MG63 (cell line): ENCODE measurements around the gene AIMP2. TPM values are rescaled to one million over a fixed set of nuclear protein-coding genes. Genes with fewer than 3 reads are reported as not detected.
"Not testable (repeated sequence)": the region's sequence is repeated elsewhere in the genome, so short reads cannot be mapped to it uniquely, and the experiment has no call there.

Experiments used
- DNase-seq: peaks from one replicate; pipeline ENCODE4 v3.0.0-alpha.2; 2020
- H3K27me3 ChIP-seq: fragments of 250-450 bp; sonication (Bioruptor Pico); 2 replicates; pipeline ENCODE4 v1.5.1; 2020; ENCODE audit warnings: mild to moderate bottlenecking, moderate library complexity
- H3K36me3 ChIP-seq: fragments of 250-450 bp; sonication (Bioruptor Pico); 2 replicates; pipeline ENCODE4 v1.5.1; 2020; ENCODE audit warnings: mild to moderate bottlenecking, moderate library complexity
- H3K4me3 ChIP-seq: fragments of 250-450 bp; sonication (Bioruptor Pico); 2 replicates; pipeline ENCODE4 v1.5.1; 2020; ENCODE audit warnings: mild to moderate bottlenecking, moderate library complexity
- H3K9me3 ChIP-seq: fragments of 250-450 bp; sonication (Bioruptor Pico); 2 replicates; pipeline ENCODE4 v1.5.1; 2020; ENCODE audit warnings: mild to moderate bottlenecking, moderate library complexity
- total RNA-seq: library from RNA; depleted of rRNA; stranded (reverse); fragments of >200 nt; shearing (Covaris generic); gene quantifications from 2 replicates; pipeline ENCODE4 v1.2.3, GENCODE V29; 2014; ENCODE audit warnings: low replicate concordance

The AIMP2 gene
- total RNA-seq, 1 experiment from 2014 or later: 88.9 TPM

GRCh38 chr7:6020371-6021286, 11.6 kb downstream of the AIMP2 start:
- no peak for DNase-seq
- no peaks in the 10 kb centered on the region for H3K27me3 ChIP-seq
- peaks cover 87% of the 10 kb centered on the region for H3K36me3 ChIP-seq
- no peak overlapping the region for H3K4me3 ChIP-seq
- no peaks in the 10 kb centered on the region for H3K9me3 ChIP-seq

DNA sequence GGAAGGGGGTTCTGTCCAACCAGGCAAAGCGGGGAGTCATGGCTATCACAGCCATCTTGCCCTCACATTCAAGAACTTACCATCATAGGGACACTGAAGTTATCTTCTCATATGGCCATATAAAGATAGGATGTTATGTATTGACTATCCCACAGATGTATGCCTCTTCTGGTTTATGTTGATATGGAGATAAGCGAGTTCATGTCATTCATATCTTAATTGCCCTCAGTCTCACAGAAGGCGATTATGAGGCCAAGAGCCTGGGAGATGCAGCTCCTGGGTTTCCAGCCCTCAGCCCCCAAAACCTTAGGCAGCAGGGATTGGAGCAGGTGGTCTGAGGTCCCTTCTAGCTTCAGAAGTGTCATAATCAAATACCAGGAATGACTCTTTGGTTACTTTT, 13.6 kb downstream of the AIMP2 start:
- no peaks in the 10 kb centered on the region for H3K27me3 ChIP-seq
- no peak overlapping the region for H3K4me3 ChIP-seq
- H3K36me3 ChIP-seq: peaks cover 81% of the 10 kb centered on the region
- DNase-seq: no peak
- H3K9me3 ChIP-seq: no peaks in the 10 kb centered on the region

DNA sequence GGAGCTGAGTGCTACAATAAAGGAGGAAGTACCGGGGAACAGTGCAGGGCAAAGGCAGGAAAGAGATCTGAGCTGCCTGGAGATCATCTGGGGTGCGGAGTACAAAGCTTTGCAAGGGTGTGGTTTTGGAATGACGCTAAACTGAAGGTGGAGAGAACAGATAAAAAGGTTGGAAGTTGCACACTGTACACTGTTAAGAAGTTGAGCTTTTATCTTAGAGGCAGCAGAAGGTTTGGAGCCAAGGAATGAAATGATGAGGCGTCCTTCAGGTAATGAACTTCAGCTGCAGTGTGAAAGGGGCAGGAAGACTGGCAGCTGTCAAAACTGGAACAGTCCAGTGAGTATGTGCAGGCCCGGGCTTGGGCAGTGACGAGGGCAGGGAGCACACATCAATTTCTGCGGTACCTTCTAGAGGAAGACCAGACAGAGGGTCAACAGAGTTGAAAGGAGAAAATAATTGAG, 14.9 kb downstream of the AIMP2 start:
- peaks cover 76% of the 10 kb centered on the region for H3K36me3 ChIP-seq
- no peak for DNase-seq

GRCh38 chr7:6026011-6026819, 17.1 kb downstream of the AIMP2 start:
- Histone ChIP-seq H3K4me3 (no peak overlapping the region), H3K36me3 (peaks cover 62% of the 10 kb centered on the region), H3K27me3 (no peaks in the 10 kb centered on the region), H3K9me3 (no peaks in the 10 kb centered on the region)
- peak; percentile 58 for DNase-seq

More for the DNA sequence above, 14.9 kb downstream of the AIMP2 start:
- no peak overlapping the region for H3K4me3 ChIP-seq
- no peaks in the 10 kb centered on the region for H3K27me3 ChIP-seq
- no peaks in the 10 kb centered on the region for H3K9me3 ChIP-seq

- DNase-seq: no peak
- H3K27me3 ChIP-seq: no peaks in the 10 kb centered on the region
- H3K4me3 ChIP-seq: no peak overlapping the region
- no peaks in the 10 kb centered on the region for H3K9me3 ChIP-seq
- peaks cover 58% of the 10 kb centered on the region for H3K36me3 ChIP-seq
Measured at GRCh38 chr7:6026820-6027311, 17.8 kb downstream of the AIMP2 start.

GRCh38 chr7:6027806-6028365, 18.8 kb downstream of the AIMP2 start:
- peaks cover 52% of the 10 kb centered on the region for H3K36me3 ChIP-seq
- H3K4me3 ChIP-seq: no peak overlapping the region
- DNase-seq: no peak
- H3K27me3 ChIP-seq: no peaks in the 10 kb centered on the region
- no peaks in the 10 kb centered on the region for H3K9me3 ChIP-seq

- no peaks in the 10 kb centered on the region for H3K27me3 ChIP-seq
- H3K4me3 ChIP-seq: no peak overlapping the region
- H3K36me3 ChIP-seq: peaks cover 47% of the 10 kb centered on the region
- DNase-seq: no peak
- H3K9me3 ChIP-seq: no peaks in the 10 kb centered on the region
Measured at GRCh38 chr7:6028563-6028962, 19.5 kb downstream of the AIMP2 start.

DNA sequence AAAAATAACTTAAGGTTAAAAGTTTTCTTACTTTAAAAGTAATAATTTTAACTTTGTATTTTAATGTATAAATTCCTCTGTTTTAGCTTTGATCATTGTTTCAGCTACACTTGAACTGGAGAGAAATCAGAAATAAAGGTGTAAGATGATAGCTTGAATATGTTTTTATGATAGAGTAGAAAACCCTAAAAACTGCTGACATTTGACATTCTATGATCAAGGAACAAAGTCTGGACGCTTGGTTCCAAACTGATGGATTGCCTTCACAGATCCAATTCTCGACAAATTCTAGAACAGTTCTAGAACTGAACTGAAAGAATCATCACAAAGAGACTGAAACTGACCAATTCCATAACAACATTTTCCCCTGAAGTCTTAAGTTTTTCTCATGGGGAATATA, 21.9 kb downstream of the AIMP2 start, which contains the start of gene ANKRD61:
ANKRD61 (plus strand) TSS at position 389 of the 400 bp plus-strand sequence; CDS start at position 389, 0 bp downstream.
- H3K36me3 ChIP-seq: peaks cover 48% of the 10 kb centered on the region
- no peak for DNase-seq
- no peak within 1 kb of the TSS for H3K4me3 ChIP-seq
- H3K9me3 ChIP-seq: no peaks in the 10 kb centered on the region
- no peaks in the 10 kb centered on the region for H3K27me3 ChIP-seq

DNA sequence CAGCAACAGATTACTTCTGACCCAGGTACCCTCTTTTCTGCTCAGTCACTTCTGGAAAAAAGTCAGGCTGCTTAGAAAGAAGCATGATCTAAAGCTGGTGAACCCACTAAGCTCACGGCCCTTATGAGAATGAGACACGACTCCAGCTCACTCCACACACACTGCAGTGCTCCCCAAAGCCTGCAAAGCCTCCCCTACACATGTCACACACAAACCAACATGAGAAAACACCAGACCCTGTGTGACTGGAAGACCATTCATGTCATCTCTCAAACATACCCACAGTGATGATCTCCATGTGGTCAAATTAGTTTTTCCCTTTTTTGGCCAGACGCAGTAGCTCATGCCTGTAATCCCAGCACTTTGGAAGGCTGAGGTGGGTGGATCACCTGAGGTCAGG, 22.5 kb downstream of the AIMP2 start:
- Histone ChIP-seq H3K36me3 (peaks cover 48% of the 10 kb centered on the region), H3K4me3 (no peak overlapping the region), H3K9me3 (no peaks in the 10 kb centered on the region), H3K27me3 (no peaks in the 10 kb centered on the region)
- no peak for DNase-seq

DNA sequence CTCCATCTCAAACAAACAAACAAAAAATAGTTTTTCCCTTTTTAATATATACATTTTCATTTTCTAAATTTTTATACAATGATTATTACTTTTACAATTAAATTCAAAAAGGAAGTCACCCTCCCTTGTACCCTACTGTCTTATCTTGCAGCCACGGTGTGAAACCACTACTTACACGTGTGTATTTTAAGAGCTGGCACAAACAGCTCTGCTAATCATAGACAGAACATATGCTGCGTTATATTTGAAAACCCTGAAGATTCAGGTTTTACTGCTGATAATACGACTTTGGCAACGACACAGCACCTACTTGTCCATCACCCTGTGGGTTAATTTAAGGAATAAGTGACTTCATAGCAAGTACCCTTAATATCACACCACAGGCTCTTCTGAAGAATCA, 23.1 kb downstream of the AIMP2 start:
- DNase-seq: no peak
- no peak overlapping the region for H3K4me3 ChIP-seq
- H3K9me3 ChIP-seq: no peaks in the 10 kb centered on the region
- peaks cover 51% of the 10 kb centered on the region for H3K36me3 ChIP-seq
- no peaks in the 10 kb centered on the region for H3K27me3 ChIP-seq

DNA sequence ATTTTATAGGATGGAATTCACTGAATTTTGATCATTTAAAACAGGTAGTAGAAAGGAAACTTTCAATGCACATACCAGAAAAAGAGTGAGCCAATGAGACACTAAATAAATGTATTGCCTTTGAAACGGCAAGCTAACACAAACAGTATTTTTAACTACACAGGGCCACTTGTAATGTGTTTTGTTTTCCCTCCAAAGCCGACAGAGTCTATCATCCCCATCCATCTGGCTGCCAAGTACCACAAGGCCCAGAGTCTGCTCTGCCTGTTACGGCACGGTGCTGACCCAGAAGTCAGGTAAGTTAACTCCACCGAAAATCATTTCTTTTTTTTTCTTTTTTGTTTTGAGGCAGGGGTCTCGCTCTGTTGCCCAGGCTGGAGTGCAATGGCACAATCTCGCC, 23.6 kb downstream of the AIMP2 start:
- no peaks in the 10 kb centered on the region for H3K27me3 ChIP-seq
- no peak for DNase-seq
- H3K36me3 ChIP-seq: peaks cover 51% of the 10 kb centered on the region
- H3K9me3 ChIP-seq: no peaks in the 10 kb centered on the region
- no peak overlapping the region for H3K4me3 ChIP-seq

DNA sequence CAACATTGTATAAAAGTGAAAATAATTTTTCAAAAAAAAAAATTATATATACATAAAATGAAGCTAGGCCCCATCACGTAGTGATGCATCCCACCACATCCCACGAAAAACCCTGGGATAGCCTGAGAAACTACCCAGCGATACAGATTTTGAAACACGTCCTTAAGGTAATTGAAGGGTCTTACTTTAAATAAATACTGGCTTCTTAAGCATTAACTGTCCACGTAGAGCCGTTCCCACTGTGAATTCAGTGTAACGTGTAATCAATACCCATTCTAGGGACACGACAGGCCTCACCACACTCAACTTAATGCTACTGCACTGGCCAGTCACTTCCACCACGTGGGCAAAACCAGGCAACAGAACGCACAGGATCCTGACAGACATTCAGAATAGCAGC, 26.1 kb downstream of the AIMP2 start:
- peaks cover 54% of the 10 kb centered on the region for H3K36me3 ChIP-seq
- H3K27me3 ChIP-seq: no peaks in the 10 kb centered on the region
- H3K4me3 ChIP-seq: no peak overlapping the region
- no peak for DNase-seq
- H3K9me3 ChIP-seq: no peaks in the 10 kb centered on the region

- Histone ChIP-seq H3K9me3 (no peaks in the 10 kb centered on the region), H3K27me3 (no peaks in the 10 kb centered on the region), H3K36me3 (peaks cover 59% of the 10 kb centered on the region), H3K4me3 (no peak overlapping the region)
- no peak for DNase-seq
Measured at GRCh38 chr7:6035686-6036085, 26.6 kb downstream of the AIMP2 start.

DNA sequence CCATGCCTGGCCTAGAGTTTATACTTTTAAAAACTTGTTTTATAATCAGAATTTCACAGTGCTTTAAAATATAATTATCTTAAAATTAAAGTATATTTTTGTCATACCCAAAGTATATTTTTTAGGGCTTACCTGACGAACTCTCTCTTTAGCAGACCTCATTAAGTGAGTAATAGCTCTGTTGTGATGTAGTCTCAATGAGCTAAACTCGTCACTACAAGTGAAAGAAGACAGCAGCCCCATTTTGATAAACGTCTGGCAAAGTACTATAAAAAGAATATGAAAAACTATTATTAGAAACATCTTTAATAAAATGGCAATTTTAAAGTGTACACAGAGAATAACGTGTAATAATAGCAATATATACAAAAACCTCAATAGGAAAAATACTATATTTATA, 40.7 kb downstream of the AIMP2 start:
- Histone ChIP-seq H3K36me3 (peaks cover 52% of the 10 kb centered on the region), H3K9me3 (no peaks in the 10 kb centered on the region)
- no peak for DNase-seq

GRCh38 chr7:6051185-6051584, 42.1 kb downstream of the AIMP2 start:
- peaks cover 44% of the 10 kb centered on the region for H3K36me3 ChIP-seq
- H3K9me3 ChIP-seq, H3K27me3 ChIP-seq, H3K4me3 ChIP-seq, DNase-seq: not testable (repeated sequence)

More for the DNA sequence above, 40.7 kb downstream of the AIMP2 start:
- Histone ChIP-seq H3K27me3 (no peaks in the 10 kb centered on the region), H3K4me3 (no peak overlapping the region)

- no peak overlapping the region for H3K4me3 ChIP-seq
- H3K9me3 ChIP-seq: no peaks in the 10 kb centered on the region
- peaks cover 20% of the 10 kb centered on the region for H3K36me3 ChIP-seq
- no peak for DNase-seq
- H3K27me3 ChIP-seq: no peaks in the 10 kb centered on the region
Measured at GRCh38 chr7:6056616-6057015, 47.5 kb downstream of the AIMP2 start.
